ENCODE measurements around the gene CASP3. TPM values are rescaled to one million over a fixed set of nuclear protein-coding genes. Genes with fewer than 3 reads are reported as not detected.

The CASP3 gene
- total RNA-seq, 1 donor: 59.4 TPM

DNA sequence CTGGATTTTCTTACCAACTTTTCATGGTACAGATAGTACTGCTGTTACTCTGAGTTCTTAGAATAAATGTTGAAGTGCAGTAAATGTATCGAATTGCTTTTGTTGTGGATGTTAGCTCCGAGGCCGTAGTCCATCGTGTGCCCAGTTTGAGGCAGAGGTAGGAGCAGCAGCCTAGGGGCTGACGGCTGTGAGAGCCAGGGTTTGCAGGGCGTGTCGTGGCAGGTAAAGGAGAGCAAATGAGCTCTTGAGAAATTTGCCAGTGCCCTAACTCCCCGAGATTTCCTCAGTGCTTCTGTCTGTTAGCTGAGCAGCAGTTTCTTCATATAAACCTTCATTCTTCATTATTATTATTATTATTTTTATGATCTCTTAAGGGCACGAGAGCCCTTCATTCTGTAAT is 21.9 kb upstream of the CASP3 start:
- Histone ChIP-seq H3K4me3 (ENCODE audit: insufficient read depth, low read length) (no peak overlapping the region), H3K4me2 (ENCODE audit: insufficient read depth, low read length) (no peak overlapping the region), H3K36me3 (ENCODE audit: insufficient read depth, low read length) (peaks cover 8% of the 10 kb centered on the region), H3K27ac (ENCODE audit: low read depth, low read length) (no peak overlapping the region), H3K79me2 (ENCODE audit: insufficient read depth, low read length) (no peaks in the 10 kb centered on the region), H2AFZ (ENCODE audit: low read length) (no peak overlapping the region), H3K27me3 (ENCODE audit: insufficient read depth, low read length) (no peaks in the 10 kb centered on the region), H4K20me1 (ENCODE audit: insufficient read depth, low read length) (no peaks in the 10 kb centered on the region), H3K9me3 (ENCODE audit: low read depth, low read length) (no peaks in the 10 kb centered on the region), H3K4me1 (ENCODE audit: insufficient read depth, low read length) (no peaks in the 10 kb centered on the region)
- DNase-seq (ENCODE audit: insufficient read length, low spot score, missing footprints): no peak
- TF ChIP-seq, protein P1, sequence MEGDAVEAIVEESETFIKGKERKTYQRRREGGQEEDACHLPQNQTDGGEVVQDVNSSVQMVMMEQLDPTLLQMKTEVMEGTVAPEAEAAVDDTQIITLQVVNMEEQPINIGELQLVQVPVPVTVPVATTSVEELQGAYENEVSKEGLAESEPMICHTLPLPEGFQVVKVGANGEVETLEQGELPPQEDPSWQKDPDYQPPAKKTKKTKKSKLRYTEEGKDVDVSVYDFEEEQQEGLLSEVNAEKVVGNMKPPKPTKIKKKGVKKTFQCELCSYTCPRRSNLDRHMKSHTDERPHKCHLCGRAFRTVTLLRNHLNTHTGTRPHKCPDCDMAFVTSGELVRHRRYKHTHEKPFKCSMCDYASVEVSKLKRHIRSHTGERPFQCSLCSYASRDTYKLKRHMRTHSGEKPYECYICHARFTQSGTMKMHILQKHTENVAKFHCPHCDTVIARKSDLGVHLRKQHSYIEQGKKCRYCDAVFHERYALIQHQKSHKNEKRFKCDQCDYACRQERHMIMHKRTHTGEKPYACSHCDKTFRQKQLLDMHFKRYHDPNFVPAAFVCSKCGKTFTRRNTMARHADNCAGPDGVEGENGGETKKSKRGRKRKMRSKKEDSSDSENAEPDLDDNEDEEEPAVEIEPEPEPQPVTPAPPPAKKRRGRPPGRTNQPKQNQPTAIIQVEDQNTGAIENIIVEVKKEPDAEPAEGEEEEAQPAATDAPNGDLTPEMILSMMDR (IDR thresholded peaks at IDR 0.05; ENCODE audit: extremely low read depth, low read depth, low read length): no peak

DNA sequence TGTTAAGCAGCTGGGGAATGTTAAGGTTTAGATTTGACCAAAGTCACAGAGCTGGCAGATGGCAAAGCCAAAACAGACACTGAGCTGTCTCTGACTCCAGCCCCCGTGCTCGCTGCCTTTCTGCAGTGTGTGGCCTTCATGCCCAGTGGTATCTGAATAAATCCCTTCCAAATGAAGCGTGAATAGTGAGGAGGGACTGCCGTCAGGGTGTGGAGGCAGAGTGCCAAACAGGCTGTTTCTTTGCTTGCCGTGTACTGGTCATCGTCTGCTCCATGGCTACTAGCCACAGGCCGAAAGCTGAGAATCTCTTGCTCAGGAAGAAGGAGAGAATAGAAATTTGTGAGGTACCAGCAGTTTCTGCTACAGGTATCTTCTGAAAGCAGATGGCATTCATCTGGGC is 20.0 kb upstream of the CASP3 start:
- Histone ChIP-seq H3K27me3 (ENCODE audit: insufficient read depth, low read length) (no peaks in the 10 kb centered on the region), H4K20me1 (ENCODE audit: insufficient read depth, low read length) (no peaks in the 10 kb centered on the region), H2AFZ (ENCODE audit: low read length) (no peak overlapping the region), H3K27ac (ENCODE audit: low read depth, low read length) (no peak overlapping the region), H3K79me2 (ENCODE audit: insufficient read depth, low read length) (no peaks in the 10 kb centered on the region), H3K4me2 (ENCODE audit: insufficient read depth, low read length) (no peak overlapping the region), H3K9me3 (ENCODE audit: low read depth, low read length) (no peaks in the 10 kb centered on the region), H3K4me1 (ENCODE audit: insufficient read depth, low read length) (no peaks in the 10 kb centered on the region), H3K36me3 (ENCODE audit: insufficient read depth, low read length) (peaks cover 8% of the 10 kb centered on the region), H3K4me3 (ENCODE audit: insufficient read depth, low read length) (no peak overlapping the region)
- no peak for DNase-seq (ENCODE audit: insufficient read length, low spot score, missing footprints)
- TF ChIP-seq, protein P1 (IDR thresholded peaks at IDR 0.05; ENCODE audit: extremely low read depth, low read depth, low read length): no peak

GRCh38 chr4:184668511-184669114 is 19.4 kb upstream of the CASP3 start:
- Histone ChIP-seq H3K4me1 (ENCODE audit: insufficient read depth, low read length) (no peaks in the 10 kb centered on the region), H3K27me3 (ENCODE audit: insufficient read depth, low read length) (no peaks in the 10 kb centered on the region), H2AFZ (ENCODE audit: low read length) (no peak overlapping the region), H3K36me3 (ENCODE audit: insufficient read depth, low read length) (peaks cover 8% of the 10 kb centered on the region), H4K20me1 (ENCODE audit: insufficient read depth, low read length) (no peaks in the 10 kb centered on the region), H3K79me2 (ENCODE audit: insufficient read depth, low read length) (no peaks in the 10 kb centered on the region), H3K9me3 (ENCODE audit: low read depth, low read length) (no peaks in the 10 kb centered on the region), H3K27ac (ENCODE audit: low read depth, low read length) (no peak overlapping the region), H3K4me3 (ENCODE audit: insufficient read depth, low read length) (no peak overlapping the region), H3K4me2 (ENCODE audit: insufficient read depth, low read length) (no peak overlapping the region)
- TF ChIP-seq, protein P1 (IDR thresholded peaks at IDR 0.05; ENCODE audit: extremely low read depth, low read depth, low read length): no peak
- DNase-seq (ENCODE audit: insufficient read length, low spot score, missing footprints): no peak

- Histone ChIP-seq H3K4me2 (ENCODE audit: insufficient read depth, low read length) (no peak overlapping the region), H3K27me3 (ENCODE audit: insufficient read depth, low read length) (no peaks in the 10 kb centered on the region), H3K36me3 (ENCODE audit: insufficient read depth, low read length) (peaks cover 8% of the 10 kb centered on the region), H3K4me1 (ENCODE audit: insufficient read depth, low read length) (no peaks in the 10 kb centered on the region), H3K9me3 (ENCODE audit: low read depth, low read length) (no peaks in the 10 kb centered on the region), H2AFZ (ENCODE audit: low read length) (no peak overlapping the region), H3K4me3 (ENCODE audit: insufficient read depth, low read length) (no peak overlapping the region), H3K79me2 (ENCODE audit: insufficient read depth, low read length) (no peaks in the 10 kb centered on the region), H4K20me1 (ENCODE audit: insufficient read depth, low read length) (no peaks in the 10 kb centered on the region), H3K27ac (ENCODE audit: low read depth, low read length) (no peak overlapping the region)
- TF ChIP-seq, protein P1 (IDR thresholded peaks at IDR 0.05; ENCODE audit: extremely low read depth, low read depth, low read length): no peak
- DNase-seq (ENCODE audit: insufficient read length, low spot score, missing footprints): no peak
These were observed 18.8 kb upstream of the CASP3 start for GRCh38 chr4:184668096-184668495.

Measured in osteoblast (primary cell).